Activated naive CD4-positive, alpha-beta T cell treated with anti-CD3 and anti-CD28 coated beads for 36 hours (primary cell): ENCODE data around the gene CD226. TPM values are rescaled to one million over a fixed set of nuclear protein-coding genes. Genes with fewer than 3 reads are reported as not detected.

Experiments
- CTCF ChIA-PET: fragments of 350-600 bp; sonication (Branson Sonifier 250); formaldehyde crosslinking; loops from one replicate; lab custom pipeline; 2021; ENCODE audit warnings: antibody characterized with exemption; lab: Charles Lee
- DNase-seq: peaks from one replicate; pipeline ENCODE4 v3.0.0-alpha.2; 2020
- H3K27ac Mint-ChIP-seq: one replicate; pipeline ENCODE4 v1.8.0; 2021; ENCODE audit warnings: mild to moderate bottlenecking, mixed read lengths
- H3K27me3 Mint-ChIP-seq: one replicate; pipeline ENCODE4 v1.8.0; 2021; ENCODE audit warnings: low read depth, mixed read lengths
- H3K36me3 Mint-ChIP-seq: one replicate; pipeline ENCODE4 v1.8.0; 2021; ENCODE audit warnings: low read depth, mixed read lengths
- H3K4me1 Mint-ChIP-seq: one replicate; pipeline ENCODE4 v1.8.0; 2021; ENCODE audit warnings: low read depth, mixed read lengths
- H3K4me3 Mint-ChIP-seq: one replicate; pipeline ENCODE4 v1.8.0; 2021; ENCODE audit warnings: mild to moderate bottlenecking, moderate library complexity, mixed read lengths
- H3K9me3 Mint-ChIP-seq: one replicate; pipeline ENCODE4 v1.8.0; 2021; ENCODE audit warnings: mixed read lengths
- intact Hi-C: fragments of 100-400 bp; cut with micrococcal nuclease; formaldehyde crosslinking; loops from one replicate; pipeline ENCODE4 v1.15.1; 2023
- total RNA-seq, 2 experiments: library from RNA; stranded (reverse); gene quantifications; one replicate each; pipeline ENCODE4 v1.2.3, GENCODE V29; 2021

The CD226 gene
- total RNA-seq, 2 experiments from 2014 or later: 19.4 to 19.9 TPM

DNA sequence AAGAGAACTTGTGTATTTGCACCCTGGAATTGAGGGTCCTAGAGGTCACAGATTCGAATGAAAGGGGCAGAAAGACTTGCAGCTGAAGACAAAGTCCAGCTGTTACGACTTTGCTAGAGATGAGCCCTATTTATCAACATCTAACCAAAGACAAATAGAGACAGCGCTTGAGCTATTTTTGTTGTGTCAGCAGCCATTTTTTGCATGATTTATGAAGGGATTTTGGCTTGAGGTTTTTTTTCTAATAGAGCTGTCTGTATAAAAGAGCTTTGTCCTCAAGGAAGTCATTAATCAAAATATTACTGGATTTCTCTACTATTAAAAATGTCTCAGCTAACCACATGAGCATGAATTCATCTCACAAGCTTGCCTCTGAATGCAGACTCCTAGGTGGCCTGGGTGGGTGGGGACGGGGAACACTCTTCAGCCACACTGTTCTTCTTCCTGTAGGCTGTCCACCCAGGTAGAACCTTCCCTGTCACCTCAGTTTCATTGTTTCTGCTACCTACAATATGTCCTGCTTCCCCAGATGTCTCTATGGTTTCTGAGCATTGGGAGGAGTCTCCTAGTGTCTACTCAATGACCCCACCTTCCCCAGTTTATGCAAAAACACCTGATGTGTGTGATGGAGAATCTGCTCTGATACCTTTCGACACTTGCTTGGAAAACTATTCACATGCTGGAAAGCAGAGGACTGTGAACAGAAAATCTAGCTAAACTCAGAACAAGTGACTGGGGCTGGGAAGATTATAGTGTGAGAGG lies 7.2 kb upstream of the CD226 start:
- CTCF ChIA-PET: interaction anchor here (0.6 to 2.2 kb wide), 5 partner anchors 8 to 73 kb away, joined by 3 to 7 read pairs (median 4); no protein-coding TSS in a partner anchor
- Mint-ChIP-seq H3K27me3 (no peaks in the 10 kb centered on the region), H3K9me3 (peaks cover 3% of the 10 kb centered on the region), H3K27ac (no peak overlapping the region), H3K36me3 (peaks cover 7% of the 10 kb centered on the region), H3K4me3 (no peak overlapping the region), H3K4me1 (peaks cover 36% of the 10 kb centered on the region)
- DNase-seq: no peak
- intact Hi-C loops: no loop called here

DNA sequence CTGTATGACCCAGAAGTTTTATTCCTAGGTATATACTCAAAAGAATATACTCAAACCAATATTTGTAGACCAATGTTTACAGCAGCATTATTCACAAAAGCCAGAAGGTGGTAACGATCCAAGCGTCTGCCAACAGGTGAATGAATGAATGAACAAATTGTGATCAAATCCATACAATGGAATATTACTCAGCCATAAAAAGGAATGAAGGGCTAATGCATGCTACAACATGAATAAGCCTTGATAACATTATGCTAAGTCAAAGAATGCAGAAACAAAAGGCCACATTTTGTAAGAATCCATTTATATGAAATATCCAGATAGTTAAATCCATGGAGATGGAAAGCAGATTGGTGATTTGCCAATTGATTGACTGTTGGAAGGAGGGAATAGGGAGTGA lies 5.5 kb upstream of the CD226 start:
- CTCF ChIA-PET: interaction anchor here (1.3 kb wide), 1 partner anchor 9 kb away, joined by 5 read pairs; no protein-coding TSS in a partner anchor
- no peak overlapping the region for H3K4me3 Mint-ChIP-seq
- H3K27ac Mint-ChIP-seq: no peak overlapping the region
- H3K36me3 Mint-ChIP-seq: peaks cover 7% of the 10 kb centered on the region
- intact Hi-C loops: no loop called here
- DNase-seq: no peak
- peaks cover 24% of the 10 kb centered on the region for H3K4me1 Mint-ChIP-seq
- H3K27me3 Mint-ChIP-seq: no peaks in the 10 kb centered on the region
- H3K9me3 Mint-ChIP-seq: peaks cover 3% of the 10 kb centered on the region

DNA sequence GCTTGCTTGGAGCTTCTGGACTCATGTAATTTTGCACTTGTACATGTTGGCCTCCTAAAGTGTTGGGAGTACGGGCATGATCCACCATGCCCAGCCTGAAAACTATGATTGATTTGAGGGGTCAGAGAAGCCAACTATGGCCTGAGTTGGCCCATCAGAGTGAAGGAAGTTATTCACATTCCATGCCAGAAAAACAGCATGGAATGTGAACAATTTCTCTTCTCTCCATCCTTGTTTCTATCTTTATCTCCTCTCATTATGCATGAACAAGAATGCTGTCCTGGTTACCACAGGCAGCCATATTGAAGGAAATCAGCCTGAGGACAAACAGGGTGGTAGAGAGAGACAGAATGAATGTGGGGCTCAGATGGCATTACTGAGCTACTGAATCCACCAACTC lies 3.5 kb upstream of the CD226 start:
- H3K27ac Mint-ChIP-seq: peak overlapping the region; percentile 68
- CTCF ChIA-PET: interaction anchor here (1.1 kb wide), 1 partner anchor 22 kb away, joined by 3 read pairs; no protein-coding TSS in a partner anchor
- peaks cover 37% of the 10 kb centered on the region for H3K4me1 Mint-ChIP-seq
- intact Hi-C loops: no loop called here
- no peak overlapping the region for H3K4me3 Mint-ChIP-seq
- DNase-seq: no peak
- H3K27me3 Mint-ChIP-seq: no peaks in the 10 kb centered on the region
- H3K9me3 Mint-ChIP-seq: peaks cover 3% of the 10 kb centered on the region
- peaks cover 12% of the 10 kb centered on the region for H3K36me3 Mint-ChIP-seq

DNA sequence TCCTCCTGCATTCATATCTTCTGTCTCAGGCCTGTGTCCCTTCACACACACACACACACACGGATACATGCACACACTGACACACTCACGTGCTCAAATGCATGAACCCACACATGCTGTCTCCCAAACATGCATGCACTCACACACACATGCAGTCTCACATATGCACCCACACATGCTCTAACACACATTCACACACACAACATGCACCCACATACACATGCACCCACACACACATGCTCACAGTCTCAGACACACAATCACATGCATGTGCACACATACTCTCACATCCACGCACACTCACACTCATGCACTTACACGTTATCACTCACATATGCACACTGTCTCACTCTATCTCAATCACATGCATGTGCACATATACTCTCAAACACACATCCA lies 1.9 kb upstream of the CD226 start:
- no peak overlapping the region for H3K27ac Mint-ChIP-seq
- H3K36me3 Mint-ChIP-seq: peaks cover 24% of the 10 kb centered on the region
- peaks cover 45% of the 10 kb centered on the region for H3K4me1 Mint-ChIP-seq
- intact Hi-C loops: loop anchor here (1.0 to 10.0 kb wide), 2 partner anchors 8 to 715 kb away; no protein-coding TSS in a partner anchor
- no peak for DNase-seq
- CTCF ChIA-PET: no interaction called here
- peaks cover 3% of the 10 kb centered on the region for H3K9me3 Mint-ChIP-seq
- no peak overlapping the region for H3K4me3 Mint-ChIP-seq
- no peaks in the 10 kb centered on the region for H3K27me3 Mint-ChIP-seq

DNA sequence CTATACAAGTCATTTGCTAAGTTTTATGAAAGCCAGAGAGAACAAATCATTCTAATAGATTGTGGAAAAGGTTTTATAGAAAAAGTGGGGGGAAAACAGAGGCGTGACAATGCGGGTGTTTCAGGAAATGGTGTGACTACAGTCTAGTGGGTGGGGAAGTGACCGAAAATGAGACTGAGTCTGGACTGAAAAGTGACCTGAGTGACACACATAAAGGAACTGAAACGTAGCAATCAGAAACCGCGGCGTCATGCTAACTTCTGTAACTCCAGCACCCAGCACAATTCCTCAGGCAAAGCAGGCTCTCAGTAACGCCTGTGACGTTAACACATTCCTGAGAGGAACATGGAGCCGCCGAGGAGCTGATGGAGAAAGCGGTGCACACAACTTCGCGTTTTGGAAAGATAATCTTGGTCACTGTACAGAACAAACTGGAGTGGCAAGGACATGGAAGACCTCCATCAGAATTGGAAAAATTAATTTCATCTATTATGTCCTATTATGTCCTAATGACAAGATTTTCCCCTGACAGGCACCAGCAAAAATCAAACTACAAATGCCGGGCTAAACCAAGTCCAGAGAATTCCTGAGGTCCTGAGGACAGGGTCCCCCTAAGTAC lies 1.4 kb upstream of the CD226 start:
- no peaks in the 10 kb centered on the region for H3K27me3 Mint-ChIP-seq
- intact Hi-C loops: loop anchor here (1.0 to 10.0 kb wide), 3 partner anchors 8 to 716 kb away; no protein-coding TSS in a partner anchor
- peaks cover 29% of the 10 kb centered on the region for H3K36me3 Mint-ChIP-seq
- peak; percentile 83 for DNase-seq
- H3K4me3 Mint-ChIP-seq: no peak overlapping the region
- CTCF ChIA-PET: no interaction called here
- H3K27ac Mint-ChIP-seq: no peak overlapping the region
- H3K4me1 Mint-ChIP-seq: peaks cover 46% of the 10 kb centered on the region
- H3K9me3 Mint-ChIP-seq: peaks cover 3% of the 10 kb centered on the region

DNA sequence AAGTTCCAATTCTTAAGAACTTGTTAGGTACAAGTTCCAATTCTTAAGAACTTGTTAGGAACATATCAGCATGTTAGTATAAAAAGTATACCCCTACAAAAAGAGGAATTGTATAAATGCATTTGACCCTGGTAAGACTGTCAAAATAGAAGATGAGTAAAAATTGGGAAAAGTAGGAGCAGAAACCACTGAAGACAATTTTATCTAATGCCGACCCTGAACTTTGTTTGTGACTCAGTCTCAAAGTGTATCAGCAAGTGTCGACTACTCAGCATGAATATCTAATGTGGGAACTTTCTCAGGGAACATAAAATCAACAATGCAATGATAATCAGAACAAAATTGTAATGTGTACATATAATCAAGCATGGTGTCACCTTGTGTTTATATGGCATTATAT lies 583 bp upstream of the CD226 start:
- H3K4me1 Mint-ChIP-seq: peaks cover 50% of the 10 kb centered on the region
- no peaks in the 10 kb centered on the region for H3K27me3 Mint-ChIP-seq
- no peak for DNase-seq
- H3K36me3 Mint-ChIP-seq: peaks cover 30% of the 10 kb centered on the region
- H3K9me3 Mint-ChIP-seq: peaks cover 2% of the 10 kb centered on the region
- H3K27ac Mint-ChIP-seq: no peak overlapping the region
- H3K4me3 Mint-ChIP-seq: peak overlapping the region; percentile 69
- intact Hi-C loops: loop anchor here (1.0 to 10.0 kb wide), 2 partner anchors 51 to 717 kb away; no protein-coding TSS in a partner anchor
- CTCF ChIA-PET: no interaction called here

DNA sequence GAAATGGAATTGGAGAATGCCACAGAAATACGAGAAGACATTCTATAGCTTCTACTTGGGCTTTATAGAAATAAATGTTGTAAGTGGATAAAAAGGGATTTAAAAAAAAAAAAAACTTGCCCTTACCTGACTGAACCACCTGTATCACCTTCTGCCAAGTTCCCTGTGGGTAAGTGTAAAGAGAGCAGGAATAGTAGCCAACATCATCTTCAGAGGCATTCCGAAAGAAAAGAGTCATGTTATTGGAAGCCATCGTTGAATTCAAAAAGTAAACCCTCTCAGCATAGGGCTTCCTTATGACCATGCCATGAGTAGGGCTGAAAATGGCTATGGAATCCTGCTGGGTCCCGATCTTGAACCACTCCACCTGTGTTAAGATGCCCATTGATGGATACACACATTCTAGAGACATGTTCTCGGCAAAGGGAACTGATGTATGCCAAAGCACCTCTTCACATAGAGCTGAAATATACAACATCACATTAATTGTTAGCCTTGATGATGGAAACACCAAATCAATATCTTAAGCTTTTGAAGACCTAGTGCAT lies 991 bp downstream of the CD226 start:
- Mint-ChIP-seq H3K9me3 (peaks cover 13% of the 10 kb centered on the region), H3K4me3 (peak overlapping the region; percentile 69), H3K36me3 (peaks cover 41% of the 10 kb centered on the region), H3K4me1 (peaks cover 61% of the 10 kb centered on the region), H3K27ac (no peak overlapping the region), H3K27me3 (no peaks in the 10 kb centered on the region)
- intact Hi-C loops: loop anchor here (1.0 to 10.0 kb wide), 2 partner anchors 32 to 718 kb away; no protein-coding TSS in a partner anchor
- CTCF ChIA-PET: interaction anchor here (0.5 to 4.1 kb wide), 4 partner anchors 8 to 13 kb away, joined by 3 to 18 read pairs (median 8); no protein-coding TSS in a partner anchor
- no peak for DNase-seq

DNA sequence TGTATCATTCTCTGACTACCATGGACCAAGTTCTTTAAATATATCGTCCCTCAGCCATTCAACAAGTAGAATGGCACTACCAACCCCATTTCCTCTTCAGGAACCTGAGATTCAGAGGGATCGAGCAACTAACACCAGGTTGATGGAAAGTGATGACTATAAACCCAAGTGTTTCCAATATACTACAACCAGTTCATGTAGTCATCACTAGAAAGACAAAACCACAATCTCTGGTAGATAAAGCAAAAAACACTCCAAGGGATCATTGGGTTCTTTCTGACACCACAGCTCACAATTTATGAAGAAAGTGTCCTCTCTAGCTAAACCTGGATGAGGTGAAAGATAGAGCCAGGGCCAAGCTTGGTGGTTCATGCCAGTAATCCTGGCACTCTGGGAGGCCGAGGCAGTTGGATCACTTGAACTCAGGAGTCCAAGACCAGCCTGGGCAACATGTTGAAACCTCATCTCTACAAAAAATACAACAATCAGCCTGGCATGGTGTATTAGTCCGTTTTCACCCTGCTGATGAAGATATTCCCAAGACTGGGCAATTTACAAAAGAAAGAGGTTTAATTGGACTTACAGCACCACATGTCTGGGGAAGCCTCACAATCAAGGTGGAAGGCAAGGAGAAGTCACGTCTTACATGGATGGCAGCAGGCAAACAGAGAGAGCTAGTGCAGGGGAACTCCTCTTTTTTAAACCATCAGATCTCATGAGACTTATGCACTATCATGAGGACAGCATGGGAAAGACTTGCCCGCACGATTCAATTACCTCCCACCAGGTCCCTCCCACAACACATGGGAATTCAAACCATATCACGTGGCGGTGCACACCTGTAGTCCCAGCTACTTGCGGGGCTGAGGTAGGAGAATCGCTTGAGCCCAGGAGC lies 2.2 kb downstream of the CD226 start:
- Mint-ChIP-seq H3K27me3 (no peaks in the 10 kb centered on the region), H3K36me3 (peaks cover 51% of the 10 kb centered on the region), H3K27ac (no peak overlapping the region), H3K9me3 (peaks cover 20% of the 10 kb centered on the region), H3K4me1 (peaks cover 64% of the 10 kb centered on the region), H3K4me3 (peak overlapping the region; percentile 69)
- DNase-seq: peak; percentile 16
- CTCF ChIA-PET: interaction anchor here (0.7 to 4.1 kb wide), 3 partner anchors 10 to 107 kb away, joined by 3 to 18 read pairs (median 11); no protein-coding TSS in a partner anchor
- intact Hi-C loops: loop anchor here (1.0 to 10.0 kb wide), 3 partner anchors 10 to 719 kb away; no protein-coding TSS in a partner anchor

DNA sequence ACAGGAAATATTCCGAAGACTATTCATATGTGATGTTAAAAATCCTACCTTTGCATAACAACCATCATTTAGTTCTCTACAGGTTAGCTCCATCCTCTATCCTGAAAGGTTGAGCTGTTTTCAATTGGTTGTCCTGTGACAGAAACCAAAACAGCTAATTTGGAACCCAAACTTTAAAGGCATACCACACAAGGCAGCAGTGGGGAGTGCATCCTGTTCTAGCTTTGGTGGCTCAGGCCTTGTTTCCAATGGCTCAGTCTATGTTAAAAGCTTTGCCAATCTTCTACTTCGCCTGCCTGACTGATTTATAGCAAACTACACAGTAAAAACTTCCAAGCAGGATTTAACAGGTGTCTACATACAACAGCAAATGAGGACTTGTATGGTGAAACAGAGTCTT lies 3.2 kb downstream of the CD226 start:
- H3K4me3 Mint-ChIP-seq: peak overlapping the region; percentile 54
- H3K27ac Mint-ChIP-seq: no peak overlapping the region
- intact Hi-C loops: loop anchor here (2.0 to 10.0 kb wide), 2 partner anchors 14 to 720 kb away; no protein-coding TSS in a partner anchor

DNA sequence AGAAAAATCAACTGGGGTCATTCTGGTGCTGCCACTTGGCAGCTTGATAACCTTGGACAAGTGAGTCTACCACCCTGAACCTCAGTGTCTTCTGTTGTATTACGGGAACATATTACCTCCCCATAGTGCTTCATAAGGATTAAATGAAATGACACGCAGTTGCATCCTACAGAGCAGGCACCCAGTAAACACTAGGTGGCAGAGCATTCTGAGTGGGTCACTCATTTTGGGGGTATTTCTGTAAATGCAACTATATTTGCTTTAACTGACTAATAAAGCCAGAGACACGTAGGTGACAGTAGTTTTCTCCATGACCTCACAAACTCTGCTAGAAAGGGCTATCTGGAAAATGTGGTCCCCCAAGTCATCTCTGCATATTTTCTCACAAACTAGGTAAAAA lies 4.7 kb downstream of the CD226 start:
- Mint-ChIP-seq H3K4me3 (no peak overlapping the region), H3K27me3 (no peaks in the 10 kb centered on the region), H3K4me1 (peaks cover 88% of the 10 kb centered on the region), H3K27ac (no peak overlapping the region), H3K36me3 (peaks cover 72% of the 10 kb centered on the region), H3K9me3 (peaks cover 29% of the 10 kb centered on the region)
- intact Hi-C loops: loop anchor here (10.0 kb wide), 1 partner anchor 722 kb away; no protein-coding TSS in a partner anchor
- CTCF ChIA-PET: interaction anchor here (0.6 to 1.1 kb wide), 2 partner anchors 13 to 16 kb away, joined by 3 to 4 read pairs; no protein-coding TSS in a partner anchor
- DNase-seq: peak; percentile 49

More for the DNA sequence above, 3.2 kb downstream of the CD226 start:
- no peaks in the 10 kb centered on the region for H3K27me3 Mint-ChIP-seq
- CTCF ChIA-PET: interaction anchor here (0.7 to 4.1 kb wide), 8 partner anchors 9 to 602 kb away, joined by 3 to 18 read pairs (median 6); no protein-coding TSS in a partner anchor
- H3K36me3 Mint-ChIP-seq: peaks cover 61% of the 10 kb centered on the region
- peaks cover 74% of the 10 kb centered on the region for H3K4me1 Mint-ChIP-seq
- peaks cover 29% of the 10 kb centered on the region for H3K9me3 Mint-ChIP-seq
- DNase-seq: peak; percentile 50

DNA sequence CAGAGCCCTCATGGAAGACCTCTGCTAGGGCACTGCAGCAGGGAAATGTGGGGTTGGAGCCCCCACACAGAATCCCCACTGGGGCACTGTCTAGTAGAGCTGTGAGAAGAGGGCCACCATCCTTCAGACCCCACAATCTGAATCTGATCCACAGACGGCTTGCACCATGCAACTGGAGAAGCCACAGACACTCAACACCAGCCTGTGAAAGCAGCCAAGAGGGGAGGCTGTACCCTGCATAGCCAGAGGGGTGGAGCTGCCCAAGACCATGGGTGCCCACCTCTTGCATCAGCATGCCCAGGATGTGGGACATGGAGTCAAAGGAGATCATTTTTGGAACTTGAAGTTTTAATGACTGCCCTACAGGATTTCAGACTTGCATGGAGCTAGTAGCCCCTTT lies 6.5 kb downstream of the CD226 start:
- peaks cover 29% of the 10 kb centered on the region for H3K9me3 Mint-ChIP-seq
- peaks cover 88% of the 10 kb centered on the region for H3K4me1 Mint-ChIP-seq
- H3K27ac Mint-ChIP-seq: peak overlapping the region; percentile 62
- H3K27me3 Mint-ChIP-seq: no peaks in the 10 kb centered on the region
- CTCF ChIA-PET: no interaction called here
- H3K36me3 Mint-ChIP-seq: peaks cover 68% of the 10 kb centered on the region
- intact Hi-C loops: loop anchor here (10.0 kb wide), 1 partner anchor 724 kb away; no protein-coding TSS in a partner anchor
- no peak overlapping the region for H3K4me3 Mint-ChIP-seq
- no peak for DNase-seq
